NT2/D1 (cell line): Measurements from ENCODE around the gene FBXO24.
"Not testable (repeated sequence)": the region's sequence is repeated elsewhere in the genome, so short reads cannot be mapped to it uniquely, and the experiment has no call there.

Experiments
- DNase-seq: peaks from one replicate; pipeline ENCODE4 v3.0.0-alpha.2; 2011; ENCODE audit warnings: low read depth, low spot score
- H3K27me3 ChIP-seq: 2 replicates; pipeline ENCODE4 v1.6.0; 2011; ENCODE audit warnings: mild to moderate bottlenecking; ENCODE audit not compliant: insufficient read length, insufficient read depth
- H3K36me3 ChIP-seq: 2 replicates; pipeline ENCODE4 v1.6.1; 2011; ENCODE audit warnings: mild to moderate bottlenecking, low read length, mixed read lengths; ENCODE audit not compliant: insufficient read depth, insufficient read length
- H3K4me1 ChIP-seq: 2 replicates; pipeline ENCODE4 v1.5.1; 2011; ENCODE audit not compliant: insufficient read depth, insufficient read length
- H3K4me3 ChIP-seq: 2 replicates; pipeline ENCODE4 v1.5.1; 2011; ENCODE audit warnings: low read depth; ENCODE audit not compliant: insufficient read length
- H3K9ac ChIP-seq: 2 replicates; pipeline ENCODE4 v1.6.0; 2011; ENCODE audit warnings: low read depth; ENCODE audit not compliant: insufficient read length
- H3K9me3 ChIP-seq: 2 replicates; pipeline ENCODE4 v1.5.1; 2011; ENCODE audit warnings: mild to moderate bottlenecking, low read length; ENCODE audit not compliant: insufficient read depth
- SUZ12 ChIP-seq: IDR thresholded peaks from 2 replicates; pipeline ENCODE4 v1.6.1; 2011; ENCODE audit not compliant: insufficient read length, insufficient read depth; ENCODE audit errors: extremely low read depth
- YY1 ChIP-seq: IDR thresholded peaks from 2 replicates; pipeline ENCODE4 v1.6.1; 2011; ENCODE audit not compliant: insufficient read length, insufficient read depth
- ZNF274 ChIP-seq: IDR thresholded peaks from 2 replicates; pipeline ENCODE4 v1.6.1; 2011; ENCODE audit warnings: mild to moderate bottlenecking, low read depth, low read length

The FBXO24 gene, protein sequence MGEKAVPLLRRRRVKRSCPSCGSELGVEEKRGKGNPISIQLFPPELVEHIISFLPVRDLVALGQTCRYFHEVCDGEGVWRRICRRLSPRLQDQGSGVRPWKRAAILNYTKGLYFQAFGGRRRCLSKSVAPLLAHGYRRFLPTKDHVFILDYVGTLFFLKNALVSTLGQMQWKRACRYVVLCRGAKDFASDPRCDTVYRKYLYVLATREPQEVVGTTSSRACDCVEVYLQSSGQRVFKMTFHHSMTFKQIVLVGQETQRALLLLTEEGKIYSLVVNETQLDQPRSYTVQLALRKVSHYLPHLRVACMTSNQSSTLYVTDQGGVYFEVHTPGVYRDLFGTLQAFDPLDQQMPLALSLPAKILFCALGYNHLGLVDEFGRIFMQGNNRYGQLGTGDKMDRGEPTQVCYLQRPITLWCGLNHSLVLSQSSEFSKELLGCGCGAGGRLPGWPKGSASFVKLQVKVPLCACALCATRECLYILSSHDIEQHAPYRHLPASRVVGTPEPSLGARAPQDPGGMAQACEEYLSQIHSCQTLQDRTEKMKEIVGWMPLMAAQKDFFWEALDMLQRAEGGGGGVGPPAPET

DNA sequence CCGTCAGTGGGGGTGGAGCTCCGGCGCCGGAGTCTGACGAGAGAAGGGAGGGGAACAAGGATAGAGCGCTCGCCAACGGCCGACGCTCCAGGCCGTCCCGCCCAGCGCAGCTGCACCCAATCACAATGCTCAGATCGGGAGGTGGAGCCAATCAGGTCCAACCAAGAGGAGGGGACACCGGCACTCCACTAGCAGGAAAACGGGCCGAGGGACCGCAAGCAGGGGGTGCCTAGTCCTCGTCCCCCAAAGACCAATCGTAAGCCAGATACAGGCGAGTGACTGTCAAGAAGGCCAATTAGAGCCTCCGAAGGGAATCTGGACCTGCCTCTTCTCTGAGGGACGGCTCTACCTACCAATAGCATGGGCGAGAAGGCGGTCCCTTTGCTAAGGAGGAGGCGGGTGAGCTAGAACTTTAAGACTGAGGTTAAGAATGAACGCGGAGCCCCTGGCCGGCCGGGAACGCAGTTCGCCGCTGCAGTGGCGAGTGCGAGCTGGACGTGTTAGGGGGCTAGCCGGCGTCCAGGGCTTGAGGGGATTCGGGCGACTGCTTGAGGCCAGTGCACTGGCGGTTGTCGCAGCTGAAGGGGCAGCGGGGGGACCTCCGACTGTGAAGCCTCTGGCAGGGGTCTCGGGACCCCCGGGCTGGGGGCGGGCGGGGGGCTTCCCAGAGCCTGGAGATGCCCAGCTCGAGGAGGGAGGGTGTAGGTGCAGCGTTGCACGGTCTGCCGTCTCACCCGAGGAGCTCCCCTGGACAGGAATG is at the start of gene FBXO24:
FBXO24 (plus strand) TSS at position 63 of the 760 bp plus-strand sequence; CDS start at position 361, 298 bp downstream.
- Histone ChIP-seq H3K9ac (peak within 1 kb of the TSS; percentile 93), H3K9me3 (no peaks in the 10 kb centered on the region), H3K4me1 (peaks cover 26% of the 10 kb centered on the region), H3K27me3 (no peaks in the 10 kb centered on the region), H3K36me3 (peaks cover 14% of the 10 kb centered on the region), H3K4me3 (peak within 1 kb of the TSS; percentile 86)
- DNase-seq = peak; percentile 99
- TF ChIP-seq SUZ12 = no peak
- no peak for TF ChIP-seq ZNF274
- no peak for TF ChIP-seq YY1

DNA sequence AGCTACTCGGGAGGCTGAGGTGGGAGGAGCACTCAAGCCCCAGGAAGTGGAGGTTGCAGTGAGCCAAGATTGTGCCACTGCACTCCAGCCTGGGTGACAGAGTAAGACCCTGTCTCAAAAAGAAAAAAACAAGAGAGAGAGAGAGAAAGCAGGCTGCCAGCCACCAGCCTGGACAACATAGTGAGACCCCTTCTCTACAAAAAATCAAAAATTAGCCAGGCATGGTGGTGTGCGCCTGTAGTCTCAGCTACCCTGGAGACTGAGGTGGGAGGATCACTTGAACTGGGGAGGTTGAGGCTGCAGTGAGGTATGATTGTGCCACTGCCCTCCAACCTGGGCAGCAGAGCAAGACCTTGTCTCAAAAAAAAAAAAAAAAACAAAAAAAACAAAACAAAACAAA is 49.4 kb upstream of the FBXO24 start:
- not testable (repeated sequence) for H3K9me3 ChIP-seq, H3K4me1 ChIP-seq, H3K4me3 ChIP-seq, H3K36me3 ChIP-seq, H3K9ac ChIP-seq, DNase-seq
- peaks cover 11% of the 10 kb centered on the region for H3K27me3 ChIP-seq

DNA sequence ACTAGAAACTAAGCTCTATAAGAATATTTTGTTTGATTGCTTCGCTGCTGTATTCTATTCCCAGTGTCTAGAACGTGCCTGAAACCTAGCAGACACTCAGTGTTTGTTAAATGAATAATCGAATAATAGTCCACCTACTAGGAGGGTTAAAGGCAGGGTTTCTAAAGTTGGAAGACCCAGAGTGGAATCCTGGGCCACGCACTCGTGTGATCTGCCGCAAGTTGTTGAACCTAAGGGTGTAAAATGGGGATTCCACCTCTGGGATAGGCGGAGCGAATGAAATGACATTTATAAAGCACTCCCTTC is 47.8 kb upstream of the FBXO24 start:
- H3K9ac ChIP-seq = peak overlapping the region; percentile 56
- peak overlapping the region; percentile 23 for H3K4me3 ChIP-seq
- H3K36me3 ChIP-seq = no peaks in the 10 kb centered on the region
- no peak for TF ChIP-seq YY1
- TF ChIP-seq ZNF274 = no peak
- no peak for TF ChIP-seq SUZ12
- H3K27me3 ChIP-seq = peaks cover 11% of the 10 kb centered on the region
- no peak for DNase-seq
- H3K4me1 ChIP-seq = peaks cover 6% of the 10 kb centered on the region
- H3K9me3 ChIP-seq = no peaks in the 10 kb centered on the region

DNA sequence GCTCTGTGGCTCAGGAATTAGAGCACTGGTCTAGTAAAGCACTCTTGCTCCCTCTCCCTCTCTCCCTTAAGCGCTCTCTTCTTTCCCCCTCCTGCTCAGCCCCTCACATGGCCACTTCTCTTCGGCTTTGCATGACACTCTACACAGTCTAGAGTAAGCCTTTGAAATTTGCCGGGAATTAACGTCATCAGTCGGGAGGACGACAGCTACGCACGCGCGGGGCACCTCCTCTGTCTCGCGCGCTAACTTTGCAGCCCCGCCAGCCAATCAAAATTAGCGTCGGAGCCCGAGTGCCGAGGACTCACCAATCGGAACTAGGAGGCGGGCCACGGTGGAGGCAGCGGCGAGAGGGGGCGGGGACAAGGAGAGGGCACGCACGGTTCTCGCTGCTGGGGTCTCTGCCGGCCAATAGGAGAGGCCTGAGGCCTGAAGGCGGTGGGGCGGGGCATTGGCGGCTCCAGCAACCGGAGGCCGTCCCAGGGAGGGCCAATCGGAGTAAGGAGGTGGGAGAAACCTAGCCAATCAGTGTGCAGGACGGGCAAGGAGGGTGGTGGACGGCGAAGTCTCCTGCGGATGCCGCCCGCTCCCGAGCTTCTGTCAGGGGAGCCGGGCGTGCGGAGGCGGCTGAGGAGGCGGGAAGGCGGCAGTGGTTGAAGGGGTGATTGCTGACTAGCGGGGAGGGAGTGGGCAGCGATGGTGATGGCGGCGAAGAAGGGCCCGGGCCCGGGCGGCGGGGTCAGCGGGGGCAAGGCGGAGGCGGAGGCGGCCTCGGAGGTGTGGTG is 47.3 kb upstream of the FBXO24 start, which contains the start of gene AGFG2:
AGFG2 (plus strand) TSS at position 550 of the 782 bp plus-strand sequence; CDS start at position 694, 144 bp downstream.
- Histone ChIP-seq H3K36me3 (no peaks in the 10 kb centered on the region), H3K9me3 (no peaks in the 10 kb centered on the region), H3K4me1 (peaks cover 6% of the 10 kb centered on the region), H3K9ac (peak within 1 kb of the TSS; percentile 67), H3K27me3 (peaks cover 11% of the 10 kb centered on the region), H3K4me3 (peak within 1 kb of the TSS; percentile 60)
- DNase-seq = peak; percentile 100
- no peak for TF ChIP-seq ZNF274
- TF ChIP-seq SUZ12 = no peak
- TF ChIP-seq YY1 = no peak

DNA sequence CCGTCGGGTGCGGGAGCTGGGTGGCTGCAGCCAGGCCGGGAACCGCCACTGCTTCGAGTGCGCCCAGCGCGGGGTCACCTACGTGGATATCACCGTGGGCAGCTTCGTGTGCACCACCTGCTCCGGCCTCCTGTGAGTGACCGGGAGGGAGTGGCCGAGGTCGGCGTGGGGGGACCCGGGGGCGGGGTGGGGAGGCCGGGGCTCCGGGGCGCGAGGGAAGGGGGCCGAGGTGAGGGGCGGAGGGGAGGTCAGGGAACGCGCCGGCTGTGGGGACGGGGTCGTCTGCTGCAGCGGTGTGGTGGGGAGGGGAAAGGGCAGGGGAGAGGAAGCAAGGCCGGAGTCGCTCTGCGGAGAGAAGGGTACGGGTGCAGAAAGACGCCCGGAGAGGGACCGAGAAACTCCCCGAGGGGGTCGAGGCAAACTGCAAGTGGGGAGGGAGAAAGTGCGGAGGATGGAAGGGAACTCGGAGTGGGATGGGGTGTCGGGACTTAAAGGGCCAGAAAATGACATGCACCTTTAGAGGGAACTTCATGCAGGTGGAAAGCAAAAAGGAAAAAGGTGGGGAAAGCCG is 46.6 kb upstream of the FBXO24 start:
- peaks cover 11% of the 10 kb centered on the region for H3K27me3 ChIP-seq
- peak overlapping the region; percentile 67 for H3K9ac ChIP-seq
- peak overlapping the region; percentile 60 for H3K4me3 ChIP-seq
- H3K4me1 ChIP-seq = peaks cover 6% of the 10 kb centered on the region
- H3K9me3 ChIP-seq = no peaks in the 10 kb centered on the region
- DNase-seq = no peak
- TF ChIP-seq SUZ12 = no peak
- no peak for TF ChIP-seq ZNF274
- TF ChIP-seq YY1 = no peak
- no peaks in the 10 kb centered on the region for H3K36me3 ChIP-seq

DNA sequence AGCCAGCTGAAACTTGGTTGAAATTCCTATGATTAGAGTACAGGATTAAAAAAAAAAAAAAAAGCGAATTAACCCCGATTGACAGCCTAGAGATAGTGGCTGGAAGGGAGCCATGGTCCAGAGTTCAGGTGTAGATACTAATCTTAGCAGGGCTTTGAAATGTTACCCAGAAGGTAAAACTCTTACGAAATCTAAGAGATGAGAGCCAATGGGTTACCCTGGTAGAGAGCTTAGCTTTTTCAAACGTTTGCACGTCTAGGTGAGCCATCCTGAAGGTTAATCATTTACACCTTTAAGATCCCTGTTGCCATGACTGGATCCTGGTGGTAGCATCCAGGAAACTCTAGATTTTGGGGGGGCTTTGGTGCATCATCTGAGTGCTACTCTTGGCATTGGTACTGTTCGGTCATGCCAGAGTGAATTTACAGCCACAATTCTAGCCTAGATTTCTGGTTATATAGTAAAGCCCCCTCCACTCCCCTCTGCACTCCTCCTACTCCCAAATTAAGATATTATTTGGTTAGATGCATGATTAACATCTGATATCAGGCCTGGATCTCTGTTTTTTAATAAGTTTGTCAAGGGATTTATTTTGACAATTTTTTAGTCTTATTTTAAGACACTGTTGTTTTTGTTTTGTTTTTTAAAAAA is 45.9 kb upstream of the FBXO24 start:
- Histone ChIP-seq H3K9me3 (no peaks in the 10 kb centered on the region), H3K4me3 (peak overlapping the region; percentile 60), H3K9ac (peak overlapping the region; percentile 64), H3K36me3 (no peaks in the 10 kb centered on the region), H3K27me3 (peaks cover 11% of the 10 kb centered on the region), H3K4me1 (peaks cover 6% of the 10 kb centered on the region)
- DNase-seq = no peak
- TF ChIP-seq YY1 (no peak), ZNF274 (no peak), SUZ12 (no peak)

DNA sequence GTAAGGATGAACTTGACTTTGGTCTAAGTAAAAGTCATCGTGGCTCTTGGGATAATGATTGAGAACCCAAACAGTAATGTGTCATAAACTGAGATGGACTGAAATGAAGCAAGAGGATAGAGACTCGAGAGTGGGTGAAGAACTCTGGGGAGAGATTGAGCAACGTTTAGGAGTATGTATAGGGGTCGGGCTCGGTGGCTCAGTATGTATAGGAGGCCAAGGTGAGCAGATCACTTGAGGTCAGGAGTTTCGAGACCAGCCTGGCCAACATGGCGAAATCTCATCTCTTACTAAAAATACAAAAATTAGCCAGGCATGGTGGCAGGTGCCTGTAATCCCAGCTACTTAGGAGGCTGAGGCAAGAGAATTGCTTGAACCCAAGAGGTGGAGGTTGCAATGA is 44.8 kb upstream of the FBXO24 start:
- not testable (repeated sequence) for H3K4me1 ChIP-seq, H3K9me3 ChIP-seq, DNase-seq, H3K36me3 ChIP-seq, H3K9ac ChIP-seq, H3K4me3 ChIP-seq
- H3K27me3 ChIP-seq = peaks cover 11% of the 10 kb centered on the region
